Keratinocyte (primary cell): ENCODE data around the gene CDK13.

ENCODE experiments used
- CTCF ChIP-seq, 3 experiments: IDR thresholded peaks in 1 of 3; conservative IDR thresholded peaks in 1 of 3; optimal IDR thresholded peaks in 1 of 3; 2 replicates in 2 of 3; 3 replicates in 1 of 3; pipeline versions ENCODE3 to v1.5.1; 2011; ENCODE audit warnings: low read length in 3 of 3, mild to moderate bottlenecking in 3 of 3, moderate library complexity in 2 of 3, control low read depth in 1 of 3, inconsistent platforms in 1 of 3; ENCODE audit not compliant: insufficient read depth in 2 of 3; ENCODE audit errors: extremely low read depth in 1 of 3
- EZH2 ChIP-seq: IDR thresholded peaks from one replicate; pipeline ENCODE4 v1.6.1; 2012; ENCODE audit warnings: inconsistent platforms, mild to moderate bottlenecking, low read length, moderate library complexity

- TF ChIP-seq CTCF (optimal IDR thresholded peaks at IDR 0.05 in 1 of 3, IDR thresholded peaks at IDR 0.05 in 1 of 3, conservative IDR thresholded peaks at IDR 0.05 in 1 of 3; ENCODE audit: extremely low read depth in 1 of 3, insufficient read depth in 2 of 3, low read length in 3 of 3) (no peak), EZH2 (no peak)
Observed at GRCh38 chr7:40095695-40096327, 145.8 kb downstream of the CDK13 start.
